Muscle of leg (tissue), 11 donors: Measurements from ENCODE around the gene MSI2. TPM values are rescaled to one million over a fixed set of nuclear protein-coding genes. Genes with fewer than 3 reads are reported as not detected.

ENCODE experiments used
- DNase-seq: peaks from one replicate; pipeline ENCODE4 v3.0.0; 2013
- H3K27ac ChIP-seq: one replicate; pipeline ENCODE4 v1.5.1; 2013; ENCODE audit warnings: mild to moderate bottlenecking, low read length, control low read depth
- H3K27me3 ChIP-seq: one replicate; pipeline ENCODE4 v1.6.1; 2013; ENCODE audit warnings: low read length; ENCODE audit not compliant: control insufficient read depth, insufficient read depth
- H3K36me3 ChIP-seq: one replicate; pipeline ENCODE4 v1.6.1; 2013; ENCODE audit warnings: low read length; ENCODE audit not compliant: control insufficient read depth, insufficient read depth
- H3K4me1 ChIP-seq: one replicate; pipeline ENCODE4 v1.6.1; 2013; ENCODE audit warnings: low read length; ENCODE audit not compliant: control insufficient read depth, insufficient read depth
- H3K4me3 ChIP-seq: one replicate; pipeline ENCODE4 v1.5.1; 2013; ENCODE audit warnings: low read length, control low read depth
- H3K9me3 ChIP-seq: replicated peaks from 2 replicates; pipeline ENCODE4 v1.6.1; 2013; ENCODE audit warnings: low read depth, low read length; ENCODE audit not compliant: control insufficient read depth
- WGBS: methylation state at CpG from one replicate; pipeline ENCODE4 v1.1.5; 2013; ENCODE audit warnings: missing lambda C conversion rate; ENCODE audit not compliant: insufficient coverage; 5-methylcytosine and 5-hydroxymethylcytosine counted together
- polyA plus RNA-seq, 8 donors: library from polyadenylated mRNA; unstranded; fragments of 120-200 nt; gene quantifications; one replicate each; pipeline versions ENCODE4 v1.2.1 to v1.2.3, GENCODE V29; 2013; ENCODE audit warnings: inconsistent platforms in 1 of 8, low replicate concordance in 1 of 8; ENCODE audit not compliant: insufficient read length in 8 of 8, insufficient read depth in 1 of 8
- total RNA-seq: library from RNA; stranded (reverse); fragments of 120-200 nt; gene quantifications from one replicate; pipeline ENCODE4 v1.2.4, GENCODE V29; 2013

The MSI2 gene
- total and polyA plus RNA-seq, 9 donors: 21.5 to 32.0 (median 27.4) TPM

GRCh38 chr17:57632294-57632693, 376.0 kb downstream of the MSI2 start:
- Histone ChIP-seq H3K9me3 (no peaks in the 10 kb centered on the region), H3K27ac (no peak overlapping the region), H3K27me3 (no peaks in the 10 kb centered on the region), H3K4me1 (no peaks in the 10 kb centered on the region), H3K4me3 (no peak overlapping the region), H3K36me3 (peaks cover 2% of the 10 kb centered on the region)
- 94% methylated on average over 5 of the region's 5 CpGs for WGBS
- no peak for DNase-seq

- peaks cover 2% of the 10 kb centered on the region for H3K4me1 ChIP-seq
- H3K27me3 ChIP-seq: no peaks in the 10 kb centered on the region
- no peak overlapping the region for H3K27ac ChIP-seq
- H3K4me3 ChIP-seq: no peak overlapping the region
- WGBS: 96% methylated on average over 9 of the region's 14 CpGs
- H3K9me3 ChIP-seq: no peaks in the 10 kb centered on the region
- peaks cover 2% of the 10 kb centered on the region for H3K36me3 ChIP-seq
- DNase-seq: no peak
Observed at GRCh38 chr17:57633236-57633635, 376.9 kb downstream of the MSI2 start.

GRCh38 chr17:57634713-57635465, 378.6 kb downstream of the MSI2 start:
- H3K4me1 ChIP-seq: peaks cover 3% of the 10 kb centered on the region
- H3K36me3 ChIP-seq: no peaks in the 10 kb centered on the region
- no peaks in the 10 kb centered on the region for H3K9me3 ChIP-seq
- H3K4me3 ChIP-seq: no peak overlapping the region
- H3K27me3 ChIP-seq: no peaks in the 10 kb centered on the region
- no peak for DNase-seq
- 50% methylated on average over 3 of the region's 4 CpGs for WGBS
- no peak overlapping the region for H3K27ac ChIP-seq

GRCh38 chr17:57636274-57636673, 380.0 kb downstream of the MSI2 start:
- Histone ChIP-seq H3K4me3 (no peak overlapping the region), H3K27ac (no peak overlapping the region), H3K27me3 (no peaks in the 10 kb centered on the region), H3K36me3 (no peaks in the 10 kb centered on the region), H3K9me3 (no peaks in the 10 kb centered on the region), H3K4me1 (peaks cover 3% of the 10 kb centered on the region)
- 56% methylated on average over 8 of the region's 9 CpGs for WGBS
- DNase-seq: no peak

GRCh38 chr17:57636985-57637665, 380.8 kb downstream of the MSI2 start:
- no peak overlapping the region for H3K27ac ChIP-seq
- no peaks in the 10 kb centered on the region for H3K27me3 ChIP-seq
- no peak overlapping the region for H3K4me3 ChIP-seq
- no peaks in the 10 kb centered on the region for H3K36me3 ChIP-seq
- no peak for DNase-seq
- WGBS: 71% methylated on average over 17 of the region's 20 CpGs
- no peaks in the 10 kb centered on the region for H3K9me3 ChIP-seq
- peaks cover 3% of the 10 kb centered on the region for H3K4me1 ChIP-seq

- Histone ChIP-seq H3K27me3 (no peaks in the 10 kb centered on the region), H3K36me3 (no peaks in the 10 kb centered on the region), H3K4me1 (peaks cover 3% of the 10 kb centered on the region), H3K9me3 (no peaks in the 10 kb centered on the region), H3K27ac (no peak overlapping the region), H3K4me3 (no peak overlapping the region)
- DNase-seq: no peak
- 78% methylated on average over 4 of the region's 6 CpGs for WGBS
Observed at GRCh38 chr17:57637666-57638010, 381.3 kb downstream of the MSI2 start.

- H3K4me3 ChIP-seq: no peak overlapping the region
- H3K4me1 ChIP-seq: peaks cover 3% of the 10 kb centered on the region
- H3K27me3 ChIP-seq: no peaks in the 10 kb centered on the region
- H3K9me3 ChIP-seq: no peaks in the 10 kb centered on the region
- 57% methylated on average over 7 of the region's 8 CpGs for WGBS
- no peak overlapping the region for H3K27ac ChIP-seq
- no peaks in the 10 kb centered on the region for H3K36me3 ChIP-seq
- DNase-seq: peak; percentile 30
Observed at GRCh38 chr17:57638284-57638683, 382.0 kb downstream of the MSI2 start.

GRCh38 chr17:57639381-57639780, 383.1 kb downstream of the MSI2 start:
- Histone ChIP-seq H3K27me3 (no peaks in the 10 kb centered on the region), H3K4me3 (no peak overlapping the region), H3K4me1 (peaks cover 3% of the 10 kb centered on the region), H3K9me3 (no peaks in the 10 kb centered on the region), H3K27ac (no peak overlapping the region), H3K36me3 (no peaks in the 10 kb centered on the region)
- DNase-seq: no peak
- 80% methylated on average over 1 of the region's 5 CpGs for WGBS

- no peak overlapping the region for H3K4me3 ChIP-seq
- 63% methylated on average over 2 of the region's 7 CpGs for WGBS
Observed at GRCh38 chr17:57640079-57640478, 383.8 kb downstream of the MSI2 start.

GRCh38 chr17:57641761-57642160, 385.4 kb downstream of the MSI2 start:
- Histone ChIP-seq H3K27ac (no peak overlapping the region), H3K4me3 (no peak overlapping the region), H3K4me1 (peaks cover 3% of the 10 kb centered on the region), H3K9me3 (no peaks in the 10 kb centered on the region), H3K36me3 (no peaks in the 10 kb centered on the region), H3K27me3 (no peaks in the 10 kb centered on the region)
- no peak for DNase-seq
- 100% methylated on average over 3 of the region's 3 CpGs for WGBS

More at GRCh38 chr17:57640079-57640478, 383.8 kb downstream of the MSI2 start:
- H3K27me3 ChIP-seq: no peaks in the 10 kb centered on the region
- DNase-seq: no peak
- no peaks in the 10 kb centered on the region for H3K9me3 ChIP-seq
- H3K27ac ChIP-seq: no peak overlapping the region
- no peaks in the 10 kb centered on the region for H3K36me3 ChIP-seq
- peaks cover 3% of the 10 kb centered on the region for H3K4me1 ChIP-seq
